Endothelial cell of umbilical vein (primary cell): Measurements from ENCODE around the gene ADM2.

Source experiments
- CTCF ChIP-seq, 2 donors: IDR thresholded peaks; 1 replicate in 1 of 2; 2 replicates in 1 of 2; pipeline ENCODE4 v1.5.1; 2011; ENCODE audit warnings: low read length in 2 of 2, mild to moderate bottlenecking in 2 of 2, moderate library complexity in 2 of 2, control low read depth in 1 of 2, inconsistent platforms in 1 of 2, low read depth in 1 of 2; ENCODE audit not compliant: insufficient read depth in 1 of 2; ENCODE audit errors: extremely low read depth in 1 of 2
- EZH2 ChIP-seq: IDR thresholded peaks from 2 replicates; pipeline ENCODE4 v1.6.1; 2012; ENCODE audit warnings: borderline replicate concordance, low read depth, mild to moderate bottlenecking, moderate library complexity, low read length, inconsistent platforms; ENCODE audit not compliant: severe bottlenecking
- FOS ChIP-seq: IDR thresholded peaks from 2 replicates; pipeline ENCODE4 v1.6.1; 2011; ENCODE audit warnings: mild to moderate bottlenecking, low read length, moderate library complexity, borderline replicate concordance; ENCODE audit not compliant: insufficient read depth
- GATA2 ChIP-seq: IDR thresholded peaks from 2 replicates; pipeline ENCODE4 v1.7.0; 2011; ENCODE audit warnings: low read depth, mild to moderate bottlenecking, moderate library complexity, mixed read lengths, low read length; ENCODE audit not compliant: insufficient read length, insufficient read depth
- JUN ChIP-seq: IDR thresholded peaks from 2 replicates; pipeline ENCODE4 v1.6.1; 2011; ENCODE audit warnings: borderline replicate concordance, low read depth; ENCODE audit not compliant: insufficient read length, insufficient read depth
- MAX ChIP-seq: IDR thresholded peaks from 2 replicates; pipeline ENCODE4 v1.6.1; 2011; ENCODE audit not compliant: insufficient read depth, insufficient read length
- MYC ChIP-seq: IDR thresholded peaks from one replicate; pipeline ENCODE4 v1.6.1; 2011; ENCODE audit warnings: mild to moderate bottlenecking, low read depth, low read length
- POLR2A ChIP-seq: IDR thresholded peaks from 2 replicates; pipeline ENCODE4 v1.6.1; 2012; ENCODE audit warnings: low read depth, mild to moderate bottlenecking, control low read depth, low read length
- POLR2AphosphoS5 ChIP-seq: IDR thresholded peaks from 2 replicates; pipeline ENCODE4 v1.6.1; 2012; ENCODE audit warnings: low read depth, mild to moderate bottlenecking, control low read depth, low read length, moderate library complexity; ENCODE audit not compliant: insufficient read depth

DNA sequence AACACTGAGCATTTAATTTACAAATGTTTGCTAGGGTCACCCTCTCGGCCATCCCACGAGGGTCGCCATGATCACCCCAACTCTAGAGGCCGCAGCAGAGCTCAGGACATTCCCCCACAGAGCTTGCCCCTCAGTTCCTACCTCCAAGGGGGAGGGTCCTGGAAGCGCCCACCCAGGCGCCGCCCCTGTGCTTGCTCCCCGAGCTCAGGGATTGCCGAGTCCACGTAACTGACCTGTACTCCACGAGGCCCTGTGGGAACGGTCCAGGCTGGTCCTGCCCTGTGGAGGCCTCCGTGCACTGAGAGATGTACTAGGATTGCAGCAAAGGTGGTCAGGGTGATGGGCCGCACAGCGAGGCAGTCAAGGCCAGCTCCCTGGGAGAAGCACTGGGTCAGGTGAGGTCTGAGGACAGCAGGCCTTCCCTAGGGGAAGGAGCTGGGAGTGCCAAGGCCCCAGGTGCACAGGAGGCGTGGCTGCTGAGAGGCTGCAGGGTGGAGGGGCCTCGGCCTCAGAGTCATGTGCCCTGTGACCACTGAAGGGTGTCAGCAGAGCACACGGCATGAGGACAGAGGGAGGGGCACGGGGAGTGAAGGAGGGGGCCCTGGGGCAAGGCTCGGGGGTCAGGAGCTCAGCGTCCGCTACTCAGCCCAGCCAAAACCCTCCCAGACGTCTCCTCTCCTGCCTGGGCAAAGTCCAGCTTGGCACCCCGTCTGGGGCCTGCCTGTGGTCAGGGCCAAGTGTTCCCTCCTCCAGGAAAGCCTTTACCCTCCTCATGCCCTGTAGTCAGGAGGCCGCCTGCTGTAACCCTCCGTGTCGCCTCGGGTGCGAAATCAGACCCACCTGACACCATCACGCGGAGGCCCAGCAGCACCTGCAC is 2.9 kb downstream of the ADM2 start:
- TF ChIP-seq CTCF (IDR thresholded peaks at IDR 0.05; ENCODE audit: extremely low read depth in 1 of 2, insufficient read depth in 1 of 2, low read depth in 1 of 2, low read length in 2 of 2) (no peak), POLR2AphosphoS5 (no peak), EZH2 (no peak), POLR2A (no peak), GATA2 (no peak), FOS (no peak), MAX (no peak), JUN (no peak), MYC (no peak)
